Panc1 (cell line): ENCODE results near the gene MAP4K4. TPM values are rescaled to one million over a fixed set of nuclear protein-coding genes. Genes with fewer than 3 reads are reported as not detected.

ENCODE experiments used
- ATAC-seq: fragments of 200-7000 bp; cut with Tn5 transposase; 2 replicates; pipeline ENCODE4 v1.9.1; 2020; ENCODE audit warnings: mild to moderate bottlenecking, moderate library complexity
- BruUV-seq: library from RNA; stranded (reverse); fragments of 400-500 nt; replicated peaks from 2 replicates; lab custom pipeline; 2021; lab: Mats Ljungman, UMichigan
- CTCF ChIA-PET: fragments of 300-600 bp; sonication (Branson Sonifier 250); formaldehyde crosslinking; loops from one replicate; lab custom pipeline; 2022; ENCODE audit warnings: antibody characterized with exemption; lab: Charles Lee
- POLR2A ChIA-PET: fragments of 300-600 bp; sonication (Branson Sonifier 250); formaldehyde crosslinking; loops from one replicate; lab custom pipeline; 2022; ENCODE audit warnings: antibody characterized with exemption; lab: Charles Lee
- DNase-seq: peaks from one replicate; pipeline ENCODE4 v3.0.0-alpha.2; 2010; ENCODE audit warnings: low read depth, low spot score
- H3K27ac ChIP-seq: 2 replicates; pipeline ENCODE4 v1.5.1; 2011; ENCODE audit warnings: mild to moderate bottlenecking, low read length, inconsistent platforms
- H3K27me3 ChIP-seq: fragments of 200-500 bp; sonication (Bioruptor generic); 2 replicates; pipeline ENCODE4 v1.6.0; 2014; ENCODE audit warnings: low read length, inconsistent platforms; ENCODE audit not compliant: control insufficient read depth, insufficient read depth
- H3K36me3 ChIP-seq: fragments of 200-500 bp; sonication (Bioruptor generic); 2 replicates; pipeline ENCODE4 v1.5.1; 2014; ENCODE audit warnings: inconsistent platforms, mild to moderate bottlenecking, low read length, moderate library complexity; ENCODE audit not compliant: control insufficient read depth, insufficient read depth
- H3K4me1 ChIP-seq: 2 replicates; pipeline ENCODE4 v1.5.1; 2011; ENCODE audit warnings: inconsistent platforms, mild to moderate bottlenecking, low read length, moderate library complexity; ENCODE audit not compliant: control insufficient read depth, insufficient read depth
- H3K4me3 ChIP-seq, 2 experiments: 2 replicates each; pipeline ENCODE4 v1.5.1; 2011 to 2012; ENCODE audit warnings: low read depth in 2 of 2, low read length in 2 of 2, mild to moderate bottlenecking in 2 of 2, inconsistent platforms in 1 of 2, moderate library complexity in 1 of 2
- H3K9me3 ChIP-seq: fragments of 200-500 bp; sonication (Bioruptor generic); 2 replicates; pipeline ENCODE4 v1.5.1; 2014; ENCODE audit warnings: low read depth, mild to moderate bottlenecking, inconsistent platforms, low read length, moderate library complexity; ENCODE audit not compliant: control insufficient read depth, insufficient read depth
- CTCF ChIP-seq: fragments of 450-650 bp; IDR thresholded peaks from 2 replicates; pipeline ENCODE4 v1.5.1; 2017; ENCODE audit warnings: mild to moderate bottlenecking
- POLR2AphosphoS5 ChIP-seq: IDR thresholded peaks from 2 replicates; pipeline ENCODE4 v1.6.1; 2012; ENCODE audit warnings: mild to moderate bottlenecking, low read depth, low read length, moderate library complexity
- SIN3A ChIP-seq: IDR thresholded peaks from 2 replicates; pipeline ENCODE4 v1.6.1; 2012; ENCODE audit warnings: low read depth, mild to moderate bottlenecking, low read length, moderate library complexity, borderline replicate concordance; ENCODE audit not compliant: insufficient read depth
- TCF7L2 ChIP-seq: IDR thresholded peaks from 2 replicates; pipeline ENCODE4 v1.6.1; 2011; ENCODE audit warnings: mild to moderate bottlenecking, low read depth, low read length, inconsistent platforms
- in situ Hi-C: cut with HindIII; loops from 2 replicates; pipeline ENCODE4 v1.10.0; 2016; ENCODE audit warnings: low sequenced_read_pairs, low pct_unique_long_range_greater_than_20kb
- intact Hi-C: fragments of 100-400 bp; cut with micrococcal nuclease; formaldehyde crosslinking; loops from one replicate; pipeline ENCODE4 v1.10.0; 2022; ENCODE audit not compliant: unreplicated experiment
- total RNA-seq: library from RNA; stranded (reverse); gene quantifications from one replicate; pipeline ENCODE4 v1.2.1, GENCODE V29; 2021; ENCODE audit not compliant: unreplicated experiment
- TF ChIP-seq, protein P1 (sequence below), 2 experiments: IDR thresholded peaks; 2 replicates each; pipeline ENCODE4 v1.6.1; 2011 to 2012; ENCODE audit warnings: low read depth in 2 of 2, control low read depth in 1 of 2, low read length in 1 of 2, mild to moderate bottlenecking in 1 of 2, moderate library complexity in 1 of 2; ENCODE audit not compliant: insufficient read depth in 1 of 2

MAP4K4 gene
- total RNA-seq, 1 experiment from 2014 or later: 68.5 TPM

DNA sequence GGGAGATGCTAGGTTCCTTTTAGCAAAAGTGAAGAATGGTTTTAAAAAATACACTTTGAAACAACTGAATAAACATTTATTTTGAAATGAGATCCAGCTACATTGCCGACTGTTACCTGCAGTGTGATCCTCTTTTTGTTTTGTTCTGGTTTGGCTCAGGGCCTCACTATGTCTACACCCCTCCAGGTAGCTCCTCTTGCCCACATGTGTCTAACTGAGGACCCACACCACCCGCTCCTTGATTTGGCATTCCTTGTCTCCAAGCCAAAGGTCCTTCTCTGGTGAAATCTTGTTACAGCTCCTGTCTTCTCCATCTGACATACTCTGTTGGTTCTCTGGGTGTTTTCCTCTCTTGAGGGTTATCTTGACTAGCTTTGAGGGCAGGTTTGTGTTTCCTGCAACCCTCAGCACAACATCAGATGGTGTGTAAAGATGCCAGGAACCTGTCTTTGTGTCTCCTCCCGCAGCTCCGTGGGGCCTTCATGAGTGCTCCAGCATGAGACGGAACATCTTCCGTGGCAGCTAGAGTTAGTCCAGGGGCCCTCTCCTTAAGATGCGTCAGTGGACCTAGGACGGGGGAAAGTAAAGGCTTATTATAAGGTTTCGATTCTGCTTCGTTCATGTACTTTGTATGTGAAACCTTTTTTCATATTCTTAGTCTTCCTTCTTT is 32.1 kb downstream of the MAP4K4 start:
- Histone ChIP-seq H3K9me3 (no peaks in the 10 kb centered on the region), H3K36me3 (no peaks in the 10 kb centered on the region), H3K4me3 (no peak overlapping the region), H3K4me1 (no peaks in the 10 kb centered on the region), H3K27ac (no peak overlapping the region), H3K27me3 (no peaks in the 10 kb centered on the region)
- intact Hi-C loops (no loop called here), in situ Hi-C loops (no loop called here)
- DNase-seq: no peak
- ChIA-PET CTCF (no interaction called here), POLR2A (interaction anchor here (0.6 kb wide), 1 partner anchor 15 kb away, joined by 7 read pairs; no protein-coding TSS in a partner anchor)
- no peak for ATAC-seq
- TF ChIP-seq, protein P1, sequence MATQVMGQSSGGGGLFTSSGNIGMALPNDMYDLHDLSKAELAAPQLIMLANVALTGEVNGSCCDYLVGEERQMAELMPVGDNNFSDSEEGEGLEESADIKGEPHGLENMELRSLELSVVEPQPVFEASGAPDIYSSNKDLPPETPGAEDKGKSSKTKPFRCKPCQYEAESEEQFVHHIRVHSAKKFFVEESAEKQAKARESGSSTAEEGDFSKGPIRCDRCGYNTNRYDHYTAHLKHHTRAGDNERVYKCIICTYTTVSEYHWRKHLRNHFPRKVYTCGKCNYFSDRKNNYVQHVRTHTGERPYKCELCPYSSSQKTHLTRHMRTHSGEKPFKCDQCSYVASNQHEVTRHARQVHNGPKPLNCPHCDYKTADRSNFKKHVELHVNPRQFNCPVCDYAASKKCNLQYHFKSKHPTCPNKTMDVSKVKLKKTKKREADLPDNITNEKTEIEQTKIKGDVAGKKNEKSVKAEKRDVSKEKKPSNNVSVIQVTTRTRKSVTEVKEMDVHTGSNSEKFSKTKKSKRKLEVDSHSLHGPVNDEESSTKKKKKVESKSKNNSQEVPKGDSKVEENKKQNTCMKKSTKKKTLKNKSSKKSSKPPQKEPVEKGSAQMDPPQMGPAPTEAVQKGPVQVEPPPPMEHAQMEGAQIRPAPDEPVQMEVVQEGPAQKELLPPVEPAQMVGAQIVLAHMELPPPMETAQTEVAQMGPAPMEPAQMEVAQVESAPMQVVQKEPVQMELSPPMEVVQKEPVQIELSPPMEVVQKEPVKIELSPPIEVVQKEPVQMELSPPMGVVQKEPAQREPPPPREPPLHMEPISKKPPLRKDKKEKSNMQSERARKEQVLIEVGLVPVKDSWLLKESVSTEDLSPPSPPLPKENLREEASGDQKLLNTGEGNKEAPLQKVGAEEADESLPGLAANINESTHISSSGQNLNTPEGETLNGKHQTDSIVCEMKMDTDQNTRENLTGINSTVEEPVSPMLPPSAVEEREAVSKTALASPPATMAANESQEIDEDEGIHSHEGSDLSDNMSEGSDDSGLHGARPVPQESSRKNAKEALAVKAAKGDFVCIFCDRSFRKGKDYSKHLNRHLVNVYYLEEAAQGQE (IDR thresholded peaks at IDR 0.05; ENCODE audit: insufficient read depth in 1 of 2, low read depth in 2 of 2, low read length in 1 of 2): no peak
- TF ChIP-seq POLR2AphosphoS5 (no peak), SIN3A (no peak), TCF7L2 (no peak), CTCF (no peak)
- no TSS peak for BruUV-seq

- ATAC-seq: no peak
- Histone ChIP-seq H3K27me3 (no peaks in the 10 kb centered on the region), H3K4me1 (no peaks in the 10 kb centered on the region), H3K36me3 (no peaks in the 10 kb centered on the region), H3K4me3 (no peak overlapping the region), H3K27ac (no peak overlapping the region), H3K9me3 (no peaks in the 10 kb centered on the region)
- no TSS peak for BruUV-seq
- ChIA-PET CTCF (no interaction called here), POLR2A (no interaction called here)
- intact Hi-C loops (no loop called here), in situ Hi-C loops (no loop called here)
- TF ChIP-seq CTCF (no peak), SIN3A (no peak), POLR2AphosphoS5 (no peak), TCF7L2 (no peak)
- TF ChIP-seq, protein P1 (IDR thresholded peaks at IDR 0.05; ENCODE audit: insufficient read depth in 1 of 2, low read depth in 2 of 2, low read length in 1 of 2): no peak
- DNase-seq: no peak
Measured at GRCh38 chr2:101731221-101732054, 33.9 kb downstream of the MAP4K4 start.
